Activated CD4-positive, alpha-beta T cell treated with anti-CD3 and anti-CD28 coated beads, Interleukin-2, Interleukin-6, amounts not matched to agents 100 ng/mL and 50 ng/mL, durations not matched to agents 16 hours and 8 hours (primary cell): Measurements from ENCODE around the gene BRD9.
"Not testable (repeated sequence)": the region's sequence is repeated elsewhere in the genome, so short reads cannot be mapped to it uniquely, and the experiment has no call there.

Source experiments
- DNase-seq: peaks from one replicate; pipeline ENCODE4 v3.0.0-alpha.2; 2020

BRD9 gene

DNA sequence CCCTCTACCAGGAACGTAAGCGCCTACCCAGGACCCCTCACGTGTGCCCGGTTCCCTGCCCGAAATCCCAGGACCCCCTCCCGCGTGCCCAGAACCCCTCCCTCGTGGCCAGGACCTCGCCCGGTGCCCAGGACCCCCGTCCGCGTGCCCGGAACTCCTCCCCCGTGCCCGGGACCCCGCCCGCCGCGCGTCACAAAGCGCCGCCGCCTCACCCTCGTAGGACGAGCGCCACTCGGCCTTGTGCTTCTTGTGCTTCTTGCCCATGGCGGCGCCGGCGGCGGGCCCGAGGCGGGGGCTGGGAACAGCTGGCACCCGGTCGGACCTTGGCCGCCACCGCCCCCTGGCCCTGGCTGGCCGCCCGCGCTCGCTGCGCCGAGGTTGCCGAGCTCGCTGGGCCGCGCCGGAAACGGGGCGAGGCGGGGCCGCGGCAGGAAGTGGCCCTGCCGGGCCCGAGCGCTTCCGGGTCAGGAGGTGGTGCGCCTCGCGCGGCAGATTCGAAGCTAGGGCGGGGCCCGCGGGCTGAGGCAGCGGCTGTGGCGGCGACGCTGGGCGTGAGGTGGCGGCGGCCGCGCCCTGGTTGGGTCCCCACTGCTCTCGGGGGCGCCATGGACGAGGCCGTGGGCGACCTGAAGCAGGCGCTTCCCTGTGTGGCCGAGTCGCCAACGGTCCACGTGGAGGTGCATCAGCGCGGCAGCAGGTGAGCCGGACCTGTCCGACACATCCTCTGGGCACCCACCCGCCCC, at the start of gene BRD9, which contains the start of gene TRIP13:
Gene BRD9 (minus strand): TSS at position 408 of the 743 bp plus-strand sequence. CDS start 144 bp downstream, at position 264.
Gene TRIP13 (plus strand): TSS at position 491 of the 743 bp plus-strand sequence. CDS start 115 bp downstream, at position 606.
- DNase-seq: peak; percentile 89

GRCh38 chr5:940741-941140, 48.1 kb upstream of the BRD9 start:
- not testable (repeated sequence) for DNase-seq

- DNase-seq: no peak
Observed at GRCh38 chr5:939368-939767, 46.8 kb upstream of the BRD9 start.

- no peak for DNase-seq
Observed at GRCh38 chr5:937151-937924, 44.7 kb upstream of the BRD9 start.

DNA sequence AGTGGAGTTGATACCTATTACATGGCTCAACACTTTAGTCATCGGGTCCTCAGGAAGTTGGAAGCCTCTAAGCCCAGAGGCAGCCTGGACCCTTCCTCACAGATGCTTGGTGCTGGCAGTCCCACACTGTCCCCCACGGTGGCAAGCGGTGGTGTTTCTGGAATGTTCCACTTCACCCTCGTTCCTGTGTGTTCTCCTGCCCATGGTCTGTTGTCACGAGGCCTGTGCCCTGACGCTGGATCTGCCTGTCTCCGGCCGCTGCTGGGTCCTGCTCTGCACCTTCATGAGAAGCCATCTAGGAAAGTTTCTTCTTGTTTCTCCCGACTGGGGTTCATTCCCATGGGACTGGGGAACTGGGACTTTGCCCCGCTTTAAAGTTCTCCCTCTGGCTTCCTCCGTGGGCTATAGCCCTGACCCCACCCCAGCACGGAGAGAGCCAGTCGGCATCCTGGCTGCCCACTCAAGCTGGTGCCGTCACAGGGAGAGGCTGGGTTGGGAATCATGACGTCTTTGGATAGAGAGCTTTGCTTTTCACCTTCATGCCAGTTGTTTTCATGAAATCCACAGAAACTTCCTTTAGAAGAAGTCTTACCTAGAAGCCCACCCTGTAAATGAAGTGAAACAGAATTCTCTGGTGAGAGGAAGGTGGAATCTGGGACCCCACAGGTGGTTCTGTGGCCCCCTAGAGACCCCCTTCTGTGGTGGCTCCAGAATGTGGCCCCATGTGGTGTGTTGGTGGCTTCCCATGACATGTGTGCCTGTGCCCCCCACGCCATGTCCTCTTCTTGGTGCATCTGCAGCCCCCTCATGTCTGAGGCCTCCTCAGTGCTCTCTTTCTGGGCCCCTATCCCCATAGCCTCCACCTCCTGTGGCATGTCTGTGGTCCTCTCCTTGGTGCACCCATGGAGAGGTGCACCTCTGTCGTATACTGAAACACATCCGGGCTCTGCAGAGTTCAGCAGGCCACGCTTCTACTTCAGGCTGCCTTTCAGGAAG, 43.8 kb upstream of the BRD9 start:
- DNase-seq: no peak

GRCh38 chr5:935510-936084, 43.0 kb upstream of the BRD9 start:
- no peak for DNase-seq

DNA sequence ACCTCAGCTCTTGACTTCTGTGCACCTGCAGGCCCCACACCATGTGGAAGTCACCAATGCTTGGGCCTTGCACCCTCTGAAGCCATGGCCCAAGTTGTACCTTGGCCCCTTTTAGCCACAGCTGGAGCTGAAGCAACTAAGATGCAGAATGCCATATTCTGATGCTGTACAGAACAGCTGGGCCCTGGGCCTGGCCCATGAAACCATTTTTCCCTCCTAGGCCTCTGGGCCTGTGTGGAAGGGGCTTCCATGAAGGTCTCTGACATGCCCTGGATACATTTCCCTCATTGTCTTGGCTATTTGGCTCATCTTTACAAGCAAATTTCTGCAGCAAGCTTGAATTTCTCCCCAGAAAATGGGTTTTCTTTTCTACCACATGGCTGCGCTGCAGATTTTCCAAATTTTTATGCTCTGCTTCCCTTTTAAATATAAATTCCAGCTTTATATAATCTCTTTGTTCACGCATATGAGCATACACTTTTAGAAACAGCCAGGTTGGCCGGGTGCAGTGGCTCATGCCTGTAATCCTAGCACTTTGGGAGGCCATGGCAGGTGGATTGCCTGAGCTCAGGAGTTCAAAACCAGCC, 41.9 kb upstream of the BRD9 start:
- DNase-seq: not testable (repeated sequence)

DNA sequence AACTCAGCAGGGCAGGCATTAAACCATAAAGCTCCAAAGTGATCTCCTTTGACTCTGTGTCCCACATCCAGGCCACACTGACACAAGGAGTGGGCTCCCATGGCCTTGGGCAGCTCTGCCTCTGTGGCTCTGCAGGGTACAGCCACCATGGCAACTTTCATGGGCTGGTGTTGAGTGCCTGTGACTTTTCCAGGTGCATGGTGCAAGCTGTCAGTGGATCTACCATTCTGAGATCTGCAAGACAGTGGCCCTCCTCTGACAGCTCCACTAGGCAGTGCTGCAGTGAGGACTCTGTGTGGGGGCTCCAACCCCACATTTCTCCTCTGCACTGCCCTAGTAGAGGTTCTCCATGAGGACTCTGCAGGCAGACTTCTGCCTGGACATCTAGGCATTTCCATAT, 41.4 kb upstream of the BRD9 start:
- DNase-seq: not testable (repeated sequence)

GRCh38 chr5:933251-933861, 40.8 kb upstream of the BRD9 start:
- DNase-seq: no peak

- DNase-seq: no peak
Observed at GRCh38 chr5:932628-933250, 40.1 kb upstream of the BRD9 start.

DNA sequence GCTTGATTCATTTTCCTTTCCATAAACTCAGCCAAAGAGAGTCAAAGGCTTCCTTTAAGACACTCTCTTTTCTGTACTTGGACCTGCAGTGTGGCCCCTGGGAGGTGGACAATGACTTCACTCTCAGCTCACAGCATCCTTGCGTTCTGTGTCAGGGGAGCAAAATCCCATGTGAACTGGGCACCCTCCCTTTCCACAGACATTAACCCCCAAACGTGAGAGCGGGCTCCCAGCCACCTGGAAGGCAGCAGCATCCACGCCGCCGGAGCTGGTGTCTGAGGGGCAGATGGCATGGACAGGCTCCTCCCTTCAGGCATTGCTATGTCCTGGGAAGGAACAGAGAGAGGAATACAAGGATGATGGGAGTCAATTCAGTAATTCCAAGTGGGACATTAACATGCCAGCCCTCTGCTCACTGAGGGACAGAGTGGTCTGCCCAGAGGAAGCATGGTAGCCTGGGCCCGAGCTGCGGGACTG, 39.6 kb upstream of the BRD9 start:
- no peak for DNase-seq

GRCh38 chr5:931570-932145, 39.1 kb upstream of the BRD9 start:
- DNase-seq: no peak

GRCh38 chr5:930866-931265, 38.3 kb upstream of the BRD9 start:
- no peak for DNase-seq

DNA sequence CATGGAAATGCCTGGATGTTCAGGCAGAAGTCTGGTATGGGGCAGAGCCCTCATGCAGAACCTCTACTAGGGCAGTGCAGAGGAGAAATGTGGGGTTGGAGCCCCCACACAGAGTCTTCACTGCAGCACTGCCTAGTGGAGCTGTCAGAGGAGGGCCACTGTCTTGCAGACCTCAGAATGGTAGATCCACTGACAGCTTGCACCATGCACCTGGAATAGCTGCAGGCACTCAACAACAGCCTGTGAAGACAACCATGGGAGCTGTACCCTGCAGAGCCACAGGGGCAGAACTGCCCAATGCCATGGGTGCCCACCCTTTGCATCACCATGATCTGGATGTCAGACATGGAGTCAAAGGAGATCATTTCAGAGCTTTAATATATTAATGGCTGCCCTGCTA, 37.0 kb upstream of the BRD9 start:
- DNase-seq: no peak

DNA sequence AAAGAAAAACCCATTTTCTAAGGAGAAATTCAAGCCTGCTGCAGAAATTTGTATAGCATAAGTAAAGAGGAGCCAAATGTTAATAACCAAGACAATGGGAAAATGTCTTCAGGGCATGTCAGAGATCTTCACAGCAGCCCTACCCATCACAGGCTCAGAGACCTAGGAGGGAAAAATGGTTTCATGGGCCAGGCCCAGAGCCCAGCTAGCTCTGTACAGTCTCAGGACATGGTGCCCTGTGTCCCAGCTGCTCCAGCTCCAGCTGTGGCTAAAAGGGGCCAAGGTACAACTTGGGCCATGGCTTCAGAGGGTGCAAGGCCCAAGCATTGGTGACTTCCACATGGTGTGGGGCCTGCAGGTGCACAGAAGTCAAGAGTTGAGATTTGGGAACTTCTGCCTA, 36.6 kb upstream of the BRD9 start:
- not testable (repeated sequence) for DNase-seq

GRCh38 chr5:927172-928015, 34.8 kb upstream of the BRD9 start:
- DNase-seq: no peak

GRCh38 chr5:926417-927171, 34.0 kb upstream of the BRD9 start:
- DNase-seq: peak; percentile 16

DNA sequence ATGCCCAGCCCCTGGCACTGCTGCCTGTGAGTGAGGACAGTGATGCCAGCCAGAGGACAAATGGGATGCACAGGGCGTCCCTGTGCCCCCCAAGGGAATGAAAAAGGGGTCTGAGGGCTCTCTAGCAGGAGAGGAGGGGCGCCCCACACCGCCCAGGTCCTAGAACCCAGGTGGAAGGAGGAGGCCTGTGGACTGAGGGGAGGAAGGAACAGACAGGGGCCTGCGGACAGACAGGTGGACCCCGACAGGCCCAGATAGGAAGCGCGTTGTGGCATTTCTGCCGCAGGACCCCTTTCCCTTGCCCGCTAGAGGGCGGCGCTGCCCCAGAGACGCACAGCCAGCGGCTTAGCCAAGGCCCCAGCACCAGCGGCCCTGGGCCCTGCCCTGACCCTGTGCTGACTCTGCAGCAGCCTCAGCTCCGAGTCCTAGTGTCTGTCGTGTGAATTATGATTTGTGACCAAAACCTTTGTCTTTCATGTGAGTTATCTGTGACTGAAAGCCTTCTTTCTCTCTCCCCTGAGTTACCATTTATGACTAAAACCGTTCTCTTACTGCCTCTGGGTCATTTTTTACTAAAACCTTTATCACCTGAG, 30.8 kb upstream of the BRD9 start:
- peak; percentile 79 for DNase-seq
